NCI-H1092 (cell line): Measurements from ENCODE around the gene RS1.

Source experiments
- DNase-seq: peaks from one replicate; lab custom pipeline; 2025; lab: John Stamatoyannopoulos, UW

The RS1 gene

GRCh38 chrX:18598413-18598812 lies 73.5 kb downstream of the RS1 start:
- no peak for DNase-seq

GRCh38 chrX:18596096-18596495 lies 75.8 kb downstream of the RS1 start:
- no peak for DNase-seq

GRCh38 chrX:18594079-18594478 lies 77.8 kb downstream of the RS1 start:
- no peak for DNase-seq

- no peak for DNase-seq
Observed at GRCh38 chrX:18591834-18592233, 80.1 kb downstream of the RS1 start.
